HepG2 (cell line): ENCODE results near the gene DYNC2I2. TPM values are rescaled to one million over a fixed set of nuclear protein-coding genes. Genes with fewer than 3 reads are reported as not detected.

Experiments
- ATAC-seq: fragments of 200-7000 bp; cut with Tn5 transposase; 3 replicates; pipeline ENCODE4 v1.9.1; 2020; ENCODE audit warnings: mild to moderate bottlenecking, moderate library complexity
- BruUV-seq: library from RNA; stranded (reverse); fragments of 400-500 nt; replicated peaks from 2 replicates; lab custom pipeline; 2021; lab: Mats Ljungman, UMichigan
- CTCF ChIA-PET: fragments of 300-600 bp; formaldehyde crosslinking; extraction: SDS; loops from one replicate; lab custom pipeline; 2021; ENCODE audit warnings: low total read pairs, inconsistent platforms, low intra/inter-chr PET ratio; lab: Yijun Ruan, JAX
- POLR2A ChIA-PET: fragments of 350-600 bp; sonication (Branson Sonifier 250); formaldehyde crosslinking; loops from one replicate; lab custom pipeline; 2020; ENCODE audit warnings: antibody characterized with exemption, inconsistent platforms; lab: Yijun Ruan, JAX
- DNase-seq: peaks from one replicate; pipeline ENCODE4 v3.0.0-alpha.2; 2015; ENCODE audit warnings: low spot score
- FAIRE-seq: peaks from 3 replicates; lab custom pipeline; 2011; peaks lifted over from hg19 to GRCh38; lab: Jason Lieb, UNC
- H2AFZ ChIP-seq: one replicate; pipeline ENCODE4 v1.6.1; 2011; ENCODE audit warnings: low read length, inconsistent platforms
- H3K27ac ChIP-seq: fragments of 300-600 bp; 3 replicates; pipeline ENCODE4 v1.8.0; 2011; ENCODE audit warnings: mixed run types, mild to moderate bottlenecking, mixed read lengths, low read length, inconsistent platforms; ENCODE audit not compliant: insufficient read depth; ENCODE audit errors: extremely low read length
- H3K27me3 ChIP-seq, 2 experiments: fragments of 200-600 bp in 1 of 2; 2 replicates in 1 of 2; 3 replicates in 1 of 2; pipeline versions ENCODE4 v1.6.0 to v1.8.0; 2011; ENCODE audit warnings: low read length in 2 of 2, mild to moderate bottlenecking in 2 of 2, moderate library complexity in 2 of 2, inconsistent platforms in 1 of 2; ENCODE audit not compliant: insufficient read depth in 2 of 2, control insufficient read depth in 1 of 2
- H3K36me3 ChIP-seq, 2 experiments: fragments of 200-600 bp in 1 of 2; replicated peaks in 1 of 2; 2 replicates in 1 of 2; 3 replicates in 1 of 2; pipeline versions ENCODE4 v1.5.1 to v1.8.0; 2011; ENCODE audit warnings: low read length in 2 of 2, inconsistent platforms in 1 of 2; ENCODE audit not compliant: insufficient read depth in 2 of 2, control insufficient read depth in 1 of 2
- H3K4me1 ChIP-seq: 2 replicates; pipeline ENCODE4 v1.5.1; 2012; ENCODE audit warnings: low read length, inconsistent platforms; ENCODE audit not compliant: insufficient read depth
- H3K4me2 ChIP-seq: 2 replicates; pipeline ENCODE4 v1.6.0; 2011; ENCODE audit warnings: low read depth, low read length, inconsistent platforms
- H3K4me3 ChIP-seq, 3 experiments: fragments of 200-600 bp in 1 of 3; sonication (generic), shearing (Covaris generic) in 1 of 3; replicated peaks in 1 of 3; 2 replicates each; pipeline ENCODE4 v1.5.1; 2011 to 2016; ENCODE audit warnings: low read length in 3 of 3, inconsistent platforms in 2 of 3, low read depth in 2 of 3, mild to moderate bottlenecking in 2 of 3, control low read depth in 1 of 3, mixed read lengths in 1 of 3; ENCODE audit not compliant: insufficient read depth in 1 of 3
- H3K79me2 ChIP-seq: one replicate; pipeline ENCODE4 v1.6.1; 2011; ENCODE audit warnings: low read length, inconsistent platforms; ENCODE audit not compliant: insufficient read depth
- H3K9ac ChIP-seq: 2 replicates; pipeline ENCODE4 v1.6.0; 2011; ENCODE audit warnings: mild to moderate bottlenecking, low read depth, low read length, inconsistent platforms; ENCODE audit not compliant: insufficient read depth
- H3K9me3 ChIP-seq: 2 replicates; pipeline ENCODE4 v1.5.1; 2012; ENCODE audit warnings: mild to moderate bottlenecking, low read length
- H4K20me1 ChIP-seq: 2 replicates; pipeline ENCODE4 v1.6.0; 2011; ENCODE audit warnings: inconsistent platforms, mild to moderate bottlenecking, low read length, moderate library complexity; ENCODE audit not compliant: insufficient read depth
- KAT8 ChIP-seq: IDR thresholded peaks from 2 replicates; pipeline ENCODE4 v1.6.1; 2016; ENCODE audit warnings: missing genetic modification reagents, missing compliant biosample characterization
- SMAD9 ChIP-seq: sonication (generic); formaldehyde crosslinking; IDR thresholded peaks from 2 replicates; pipeline ENCODE4 v1.5.1; 2020; ENCODE audit warnings: mild to moderate bottlenecking, missing genetic modification reagents
- ZNF589 ChIP-seq: sonication (generic); formaldehyde crosslinking; conservative IDR thresholded peaks from 2 replicates; pipeline ENCODE4 v1.8.0; 2022; ENCODE audit warnings: mild to moderate bottlenecking, moderate library complexity, missing genetic modification reagents
- ZSCAN22 ChIP-seq: sonication (generic); formaldehyde crosslinking; IDR thresholded peaks from 2 replicates; pipeline ENCODE4 v1.4.0; 2020; ENCODE audit warnings: mild to moderate bottlenecking, missing genetic modification reagents
- WGBS: methylation state at CpG from one replicate; pipeline ENCODE4 v1.1.6; 2017; ENCODE audit warnings: low lambda C conversion rate; 5-methylcytosine and 5-hydroxymethylcytosine counted together
- in situ Hi-C: cut with HindIII; loops from 2 replicates; pipeline ENCODE4 v1.10.0; 2017; ENCODE audit warnings: low pct_unique_long_range_greater_than_20kb; ENCODE audit not compliant: extremely low pct_ligation_motif_present
- intact Hi-C: fragments of 100-400 bp; cut with micrococcal nuclease; formaldehyde crosslinking; loops from one replicate; pipeline ENCODE4 v1.10.0; 2022; ENCODE audit not compliant: unreplicated experiment
- polyA plus RNA-seq, 8 experiments: library from polyadenylated mRNA; depleted of rRNA in 3 of 8; stranded (reverse) in 7 of 8; unstranded in 1 of 8; fragments of >200 nt; fragmentation: Illumina TruSeq in 4 of 8; extraction: Trizol in 4 of 8; gene quantifications; 2 replicates each; pipeline versions ENCODE4 v1.2.1 to v1.2.3, GENCODE V29; 2011 to 2016; ENCODE audit warnings: low read depth in 4 of 8, missing spikeins in 1 of 8, mixed read lengths in 1 of 8; ENCODE audit not compliant: insufficient read depth in 1 of 8
- total RNA-seq, 5 experiments: library from RNA; depleted of rRNA; stranded (reverse); fragments of >200 nt; fragmentation: Illumina TruSeq; extraction: Trizol; gene quantifications; 2 replicates each; pipeline ENCODE4 v1.2.3, GENCODE V29; 2016; ENCODE audit warnings: low read depth in 1 of 5
- TF ChIP-seq, protein P1 (sequence below): sonication (generic); formaldehyde crosslinking; IDR thresholded peaks from 2 replicates; pipeline ENCODE4 v1.5.0; 2020; ENCODE audit warnings: missing genetic modification reagents
- TF ChIP-seq, protein P2 (sequence below): sonication (generic); formaldehyde crosslinking; IDR thresholded peaks from 2 replicates; pipeline ENCODE4 v1.4.0; 2020; ENCODE audit warnings: missing genetic modification reagents, borderline replicate concordance

Gene DYNC2I2
- total and polyA plus RNA-seq, 2 of the 13 experiments (the other 11 are each of a cell fraction or from before 2014, with no cell fraction given): 13.7 to 40.2 TPM

GRCh38 chr9:128706045-128706444, 49.4 kb upstream of the DYNC2I2 start:
- in situ Hi-C loops (no loop called here), intact Hi-C loops (no loop called here)
- H4K20me1 ChIP-seq: no peaks in the 10 kb centered on the region
- no peaks in the 10 kb centered on the region for H3K9me3 ChIP-seq
- WGBS: 100% methylated on average over 1 of the region's 1 CpG
- ATAC-seq (no peak), DNase-seq (no peak), FAIRE-seq (no peak)
- H3K4me3 ChIP-seq: no peak overlapping the region
- H3K4me2 ChIP-seq: no peak overlapping the region
- CTCF ChIA-PET: no interaction called here
- H3K27me3 ChIP-seq: no peaks in the 10 kb centered on the region
- no peak overlapping the region for H3K9ac ChIP-seq
- H3K36me3 ChIP-seq: peaks cover 4 to 12% of the 10 kb centered on the region in 2 experiments; a peak in 4 of 5 replicates
- POLR2A ChIA-PET: no interaction called here
- peaks cover 9% of the 10 kb centered on the region for H3K4me1 ChIP-seq
- no peak overlapping the region for H2AFZ ChIP-seq
- peaks cover 8% of the 10 kb centered on the region for H3K79me2 ChIP-seq
- H3K27ac ChIP-seq: no peak overlapping the region
- TF ChIP-seq ZNF589 (CRISPR knock-in tag) (no peak), ZSCAN22 (CRISPR knock-in tag) (peak; percentile 92), SMAD9 (no peak), KAT8 (CRISPR knock-in tag) (no peak)
- TF ChIP-seq, protein P1, sequence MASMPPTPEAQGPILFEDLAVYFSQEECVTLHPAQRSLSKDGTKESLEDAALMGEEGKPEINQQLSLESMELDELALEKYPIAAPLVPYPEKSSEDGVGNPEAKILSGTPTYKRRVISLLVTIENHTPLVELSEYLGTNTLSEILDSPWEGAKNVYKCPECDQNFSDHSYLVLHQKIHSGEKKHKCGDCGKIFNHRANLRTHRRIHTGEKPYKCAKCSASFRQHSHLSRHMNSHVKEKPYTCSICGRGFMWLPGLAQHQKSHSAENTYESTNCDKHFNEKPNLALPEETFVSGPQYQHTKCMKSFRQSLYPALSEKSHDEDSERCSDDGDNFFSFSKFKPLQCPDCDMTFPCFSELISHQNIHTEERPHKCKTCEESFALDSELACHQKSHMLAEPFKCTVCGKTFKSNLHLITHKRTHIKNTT (CRISPR knock-in tag): no peak
- TF ChIP-seq, protein P2, sequence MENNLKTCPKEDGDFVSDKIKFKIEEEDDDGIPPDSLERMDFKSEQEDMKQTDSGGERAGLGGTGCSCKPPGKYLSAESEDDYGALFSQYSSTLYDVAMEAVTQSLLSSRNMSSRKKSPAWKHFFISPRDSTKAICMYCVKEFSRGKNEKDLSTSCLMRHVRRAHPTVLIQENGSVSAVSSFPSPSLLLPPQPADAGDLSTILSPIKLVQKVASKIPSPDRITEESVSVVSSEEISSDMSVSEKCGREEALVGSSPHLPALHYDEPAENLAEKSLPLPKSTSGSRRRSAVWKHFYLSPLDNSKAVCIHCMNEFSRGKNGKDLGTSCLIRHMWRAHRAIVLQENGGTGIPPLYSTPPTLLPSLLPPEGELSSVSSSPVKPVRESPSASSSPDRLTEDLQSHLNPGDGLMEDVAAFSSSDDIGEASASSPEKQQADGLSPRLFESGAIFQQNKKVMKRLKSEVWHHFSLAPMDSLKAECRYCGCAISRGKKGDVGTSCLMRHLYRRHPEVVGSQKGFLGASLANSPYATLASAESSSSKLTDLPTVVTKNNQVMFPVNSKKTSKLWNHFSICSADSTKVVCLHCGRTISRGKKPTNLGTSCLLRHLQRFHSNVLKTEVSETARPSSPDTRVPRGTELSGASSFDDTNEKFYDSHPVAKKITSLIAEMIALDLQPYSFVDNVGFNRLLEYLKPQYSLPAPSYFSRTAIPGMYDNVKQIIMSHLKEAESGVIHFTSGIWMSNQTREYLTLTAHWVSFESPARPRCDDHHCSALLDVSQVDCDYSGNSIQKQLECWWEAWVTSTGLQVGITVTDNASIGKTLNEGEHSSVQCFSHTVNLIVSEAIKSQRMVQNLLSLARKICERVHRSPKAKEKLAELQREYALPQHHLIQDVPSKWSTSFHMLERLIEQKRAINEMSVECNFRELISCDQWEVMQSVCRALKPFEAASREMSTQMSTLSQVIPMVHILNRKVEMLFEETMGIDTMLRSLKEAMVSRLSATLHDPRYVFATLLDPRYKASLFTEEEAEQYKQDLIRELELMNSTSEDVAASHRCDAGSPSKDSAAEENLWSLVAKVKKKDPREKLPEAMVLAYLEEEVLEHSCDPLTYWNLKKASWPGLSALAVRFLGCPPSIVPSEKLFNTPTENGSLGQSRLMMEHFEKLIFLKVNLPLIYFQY (CRISPR knock-in tag): no peak
- no TSS peak for BruUV-seq
